ENCODE measurements around the gene LDOC1.
"Not testable (repeated sequence)": the region's sequence is repeated elsewhere in the genome, so short reads cannot be mapped to it uniquely, and the experiment has no call there.

LDOC1 gene

DNA sequence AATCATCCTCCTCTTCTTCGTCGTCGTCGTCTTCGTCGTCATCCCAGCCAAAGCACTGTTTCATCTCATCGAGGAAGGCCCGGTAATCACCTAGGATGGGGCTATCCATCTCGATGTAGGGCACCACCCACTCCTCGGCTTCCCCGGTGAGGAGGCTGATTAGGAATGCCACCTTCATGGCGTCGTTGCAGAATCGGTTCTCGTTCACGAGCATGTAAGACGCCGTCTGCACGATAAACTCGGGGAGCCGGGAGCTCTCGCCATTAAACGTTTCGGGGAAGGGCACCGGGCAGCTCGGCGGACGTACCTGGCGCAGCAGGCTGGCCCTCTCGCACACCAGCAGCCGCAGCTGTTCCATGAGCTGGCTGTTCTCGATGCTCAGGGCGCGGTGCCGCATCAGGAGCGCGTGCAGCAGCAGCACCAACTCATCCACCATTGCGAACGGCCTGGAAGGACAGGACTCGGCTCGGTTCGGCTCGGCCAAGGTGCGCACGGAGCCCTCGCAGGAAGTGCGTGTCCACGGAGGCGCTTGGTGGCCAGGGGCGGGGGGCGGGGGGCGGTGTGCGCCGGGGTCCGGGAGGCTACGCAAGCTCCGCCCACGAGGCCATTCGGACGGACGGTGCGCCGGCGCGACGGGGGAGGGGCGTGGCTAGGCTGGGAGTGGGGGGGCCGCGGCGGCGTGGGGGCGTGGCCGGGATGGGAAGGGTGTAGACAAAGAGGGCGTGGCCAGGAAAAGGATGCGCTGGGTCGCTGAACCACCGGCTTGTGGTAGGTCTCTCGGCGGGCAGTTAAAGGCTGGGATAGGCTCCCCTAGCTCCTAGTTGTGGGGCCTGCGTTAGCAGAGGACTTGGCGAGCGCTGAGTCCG, at the start of gene LDOC1:
LDOC1 (minus strand) TSS at position 544 of the 866 bp plus-strand sequence; CDS start at position 436, 108 bp downstream.
- DNase-seq, result peak; percentile 89

DNA sequence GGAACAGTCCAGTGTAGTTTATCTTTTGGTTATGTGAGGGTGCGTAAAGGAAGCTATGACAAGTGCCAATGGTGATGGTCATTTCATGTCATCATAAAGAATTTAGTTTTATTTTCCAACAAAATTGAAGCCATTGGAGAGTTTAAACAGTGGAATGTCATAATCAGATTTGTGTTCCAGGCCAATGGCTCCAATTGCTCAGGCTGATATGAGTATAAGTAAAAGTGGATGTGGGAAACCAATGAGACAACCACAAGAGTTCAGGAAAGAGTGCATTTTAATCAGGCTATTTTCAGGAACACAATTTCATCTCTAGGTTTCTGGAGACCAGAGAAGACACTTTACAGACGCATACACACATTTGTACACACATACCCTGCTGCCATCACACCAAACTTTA, 44.7 kb upstream of the LDOC1 start:
- no peak for DNase-seq

DNA sequence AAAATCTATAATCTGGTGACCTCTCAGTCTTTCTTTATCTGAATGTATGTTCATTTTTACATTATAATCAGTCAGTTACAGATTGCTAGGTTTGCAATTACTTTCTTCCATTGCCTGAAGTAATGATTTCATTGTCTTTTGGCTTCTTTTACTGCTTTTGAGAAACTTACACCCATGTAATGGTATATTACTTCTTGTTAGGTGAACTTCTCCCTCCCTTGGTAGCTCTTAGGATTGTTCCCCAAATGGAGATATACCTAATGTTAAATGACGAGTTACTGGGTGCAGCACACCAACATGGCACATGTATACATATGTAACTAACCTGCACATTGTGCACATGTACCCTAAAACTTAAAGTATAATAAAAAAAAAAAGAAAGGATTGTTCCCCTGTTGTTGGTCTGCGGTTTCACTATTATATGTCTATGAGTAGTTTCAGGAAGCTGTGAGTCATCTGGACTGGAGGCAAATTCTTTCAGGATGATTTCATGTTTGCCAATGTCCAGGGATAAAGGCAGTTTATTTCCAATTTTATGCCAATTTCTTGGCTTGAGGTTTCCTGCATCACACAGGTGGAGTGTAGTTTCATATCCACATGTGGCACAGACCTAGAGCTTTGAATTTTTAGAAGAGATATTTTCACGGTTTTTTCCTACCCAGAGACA, 43.5 kb upstream of the LDOC1 start:
- no peak for DNase-seq

DNA sequence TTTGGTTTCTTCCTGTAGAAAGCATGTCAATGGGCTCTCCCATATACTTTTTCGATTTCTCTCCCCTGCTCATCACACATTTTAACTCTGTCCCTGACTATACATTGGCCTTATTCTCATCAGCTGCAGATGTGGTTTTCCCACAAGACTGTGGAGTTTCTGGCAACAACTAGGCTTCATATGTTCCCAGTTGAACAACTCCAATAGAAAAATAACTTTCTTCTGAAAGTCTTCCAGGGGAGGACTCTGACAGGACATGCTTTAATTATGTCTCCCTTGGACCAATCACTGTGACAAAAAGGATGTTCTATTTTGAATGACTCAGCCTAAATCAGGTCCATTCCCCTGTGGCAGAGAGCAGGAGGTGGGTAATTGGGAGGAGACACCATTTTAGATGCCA, 37.3 kb upstream of the LDOC1 start:
- DNase-seq, result no peak

- DNase-seq, result no peak
These were observed 25.0 kb upstream of the LDOC1 start for GRCh38 chrX:141201962-141202361.

DNA sequence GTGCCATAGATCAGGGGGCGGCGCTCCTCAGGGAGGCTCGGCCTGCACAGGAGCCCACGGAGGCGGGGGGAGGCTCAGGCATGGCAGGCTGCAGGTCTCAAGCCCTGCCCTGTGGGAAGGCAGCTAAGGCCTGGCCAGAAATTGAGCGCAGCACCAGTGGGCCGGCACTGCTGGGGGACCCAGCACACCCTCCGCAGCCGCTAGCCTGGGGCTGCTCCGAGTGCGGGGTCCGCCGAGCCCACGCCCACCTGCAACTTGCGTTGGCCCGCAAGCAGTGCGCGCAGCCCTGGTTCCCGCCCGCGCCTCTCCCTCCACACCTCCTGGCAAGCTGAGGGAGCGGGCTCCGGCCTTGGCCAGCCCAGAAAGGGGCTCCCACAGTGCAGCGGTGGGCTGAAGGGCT, 11.6 kb upstream of the LDOC1 start:
- DNase-seq, result not testable (repeated sequence)

DNA sequence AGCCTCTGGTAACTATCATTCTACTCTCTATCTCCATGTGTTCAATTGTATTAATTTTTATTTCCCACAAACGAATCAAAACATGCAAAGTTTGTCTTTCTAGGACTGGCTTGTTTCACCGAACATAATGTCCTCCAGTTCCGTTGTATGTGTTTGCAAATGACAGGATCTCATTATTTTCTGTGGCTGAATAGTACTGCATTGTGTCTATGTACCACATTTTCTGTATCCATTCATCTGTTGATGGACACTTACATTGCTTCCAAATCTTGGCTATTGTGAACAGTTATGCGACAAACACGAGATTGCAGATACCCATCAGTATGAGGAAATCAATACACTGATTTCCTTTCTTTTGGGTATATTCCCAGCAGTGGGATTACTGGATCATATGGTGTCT, 8.4 kb upstream of the LDOC1 start:
- DNase-seq, result no peak

GRCh38 chrX:141183000-141183399, 6.1 kb upstream of the LDOC1 start:
- DNase-seq, result no peak

DNA sequence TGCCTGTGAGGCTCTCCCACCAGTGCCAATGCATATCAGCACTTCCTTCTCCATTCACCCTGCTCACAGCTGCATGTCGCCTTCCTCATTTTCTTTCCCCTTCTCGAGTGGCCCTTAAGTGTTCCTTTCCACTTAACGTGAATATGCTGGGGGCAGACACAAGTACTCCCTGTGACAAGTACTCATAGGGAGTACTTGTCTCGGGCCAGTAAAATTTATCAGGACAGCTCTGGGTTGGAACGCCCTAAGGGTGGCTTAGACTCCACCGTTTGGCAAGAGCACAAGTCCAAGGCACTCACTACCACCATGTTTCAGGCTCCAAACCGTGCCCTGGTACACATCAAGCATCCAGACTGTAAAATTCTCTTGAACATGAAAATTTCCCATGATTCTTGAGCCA, 3.9 kb upstream of the LDOC1 start:
- no peak for DNase-seq

- no peak for DNase-seq
These were observed 1.1 kb downstream of the LDOC1 start for GRCh38 chrX:141175786-141176185.

- no peak for DNase-seq
These were observed 12.5 kb downstream of the LDOC1 start for GRCh38 chrX:141164406-141164805.

- no peak for DNase-seq
These were observed 18.8 kb downstream of the LDOC1 start for GRCh38 chrX:141158084-141158483.

DNA sequence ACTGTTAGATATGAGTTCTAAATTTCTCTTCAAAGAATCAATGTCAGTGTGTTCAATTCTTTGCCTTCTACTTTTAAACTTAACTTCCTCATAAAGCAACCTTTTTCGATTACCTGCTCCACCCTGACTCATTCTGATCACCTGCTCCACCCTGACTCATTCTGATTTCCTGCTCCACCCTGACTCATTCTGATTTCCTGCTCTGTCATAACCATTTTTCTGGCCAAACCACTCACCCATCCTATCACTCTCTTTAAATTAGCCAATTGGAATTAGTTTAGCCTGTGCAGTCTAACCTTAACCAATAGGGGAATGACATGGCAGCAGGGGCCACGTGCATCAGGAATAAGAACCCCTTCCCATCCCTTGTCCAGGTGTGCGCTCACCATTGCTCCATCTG, 21.7 kb downstream of the LDOC1 start:
- DNase-seq, result not testable (repeated sequence)

DNA sequence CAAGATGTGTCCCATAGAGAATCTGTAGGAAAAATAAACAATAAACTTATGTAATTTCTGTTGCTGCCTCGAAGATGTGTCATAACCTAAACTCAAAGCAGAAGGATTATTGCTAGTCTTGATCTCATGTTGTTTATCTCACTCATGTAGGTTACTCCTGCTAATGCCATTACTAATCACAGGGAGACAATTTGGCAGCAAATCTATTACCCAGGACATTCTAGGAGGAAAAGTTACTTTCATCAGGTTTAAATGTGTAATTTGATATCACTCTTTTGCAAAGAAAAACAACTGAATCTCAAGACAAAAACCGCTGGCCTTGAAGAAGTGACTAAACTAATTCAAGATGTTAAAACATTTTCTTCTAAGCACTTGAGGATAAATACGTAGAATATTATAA, 34.0 kb downstream of the LDOC1 start:
- DNase-seq, result no peak

DNA sequence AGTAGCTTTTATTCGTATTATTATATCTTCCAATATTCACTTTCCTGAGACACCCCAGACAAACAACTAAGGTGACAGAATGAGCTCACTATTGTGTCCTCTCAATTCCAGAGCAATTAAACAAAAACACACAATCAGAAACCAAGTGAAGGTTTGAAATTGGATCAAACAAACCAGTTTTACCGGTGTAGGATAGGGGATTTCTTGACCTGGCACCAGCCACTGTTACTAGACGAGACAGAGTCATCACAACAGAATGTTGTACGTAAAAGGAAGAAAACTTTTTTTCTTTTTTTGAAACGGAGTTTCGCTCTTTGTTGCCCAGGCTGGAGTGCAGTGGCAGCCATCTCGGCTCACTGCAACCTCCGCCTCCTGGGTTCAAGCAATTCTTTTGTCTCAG, 43.7 kb downstream of the LDOC1 start:
- no peak for DNase-seq

GRCh38 chrX:141127146-141127545, 49.8 kb downstream of the LDOC1 start:
- no peak for DNase-seq

Measured in NCI-H2227 treated with DMSO at 0.1 percent for 48 hours (cell line).